Measurements from ENCODE around the gene HCN2.
A peak's percentile ranks its signal among the peaks of the same experiment; 100 is the strongest.
"Not testable (repeated sequence)": the region's sequence is repeated elsewhere in the genome, so short reads cannot be mapped to it uniquely, and the experiment has no call there.

The HCN2 gene

GRCh38 chr19:621191-621590 is 31.5 kb downstream of the HCN2 start:
- not testable (repeated sequence) for FAIRE-seq

GRCh38 chr19:621819-622218 is 32.1 kb downstream of the HCN2 start:
- no peak for FAIRE-seq

GRCh38 chr19:622666-623065 is 33.0 kb downstream of the HCN2 start:
- no peak for FAIRE-seq

- FAIRE-seq: no peak
Measured at GRCh38 chr19:623175-623916, 33.7 kb downstream of the HCN2 start.

- peak; percentile 33 for FAIRE-seq
Measured at GRCh38 chr19:623974-624373, 34.3 kb downstream of the HCN2 start.

- FAIRE-seq: no peak
Measured at GRCh38 chr19:624433-625109, 34.9 kb downstream of the HCN2 start.

GRCh38 chr19:625257-625656 is 35.6 kb downstream of the HCN2 start:
- FAIRE-seq: no peak

GRCh38 chr19:626566-626965 is 36.9 kb downstream of the HCN2 start:
- not testable (repeated sequence) for FAIRE-seq

GRCh38 chr19:628168-628567 is 38.5 kb downstream of the HCN2 start:
- FAIRE-seq: no peak

- FAIRE-seq: not testable (repeated sequence)
Measured at GRCh38 chr19:629515-629914, 39.8 kb downstream of the HCN2 start.

- FAIRE-seq: no peak
Measured at GRCh38 chr19:629961-630714, 40.5 kb downstream of the HCN2 start.

- no peak for FAIRE-seq
Measured at GRCh38 chr19:632579-633067, 42.9 kb downstream of the HCN2 start.

GRCh38 chr19:633068-633785 is 43.5 kb downstream of the HCN2 start, which contains the start of gene POLRMT:
POLRMT (minus strand) TSS chr19:633537; CDS start chr19:633512, 25 bp downstream.
- FAIRE-seq: peak; percentile 86

GRCh38 chr19:633786-634639 is 44.3 kb downstream of the HCN2 start:
- FAIRE-seq: no peak

GRCh38 chr19:634975-635652 is 45.4 kb downstream of the HCN2 start:
- FAIRE-seq: no peak

GRCh38 chr19:638906-639252 is 49.2 kb downstream of the HCN2 start:
- FAIRE-seq: no peak

GRCh38 chr19:639253-640160 is 49.8 kb downstream of the HCN2 start, which contains the start of gene FGF22:
FGF22 (plus strand) TSS chr19:639879; CDS start chr19:639926, 47 bp downstream.
- FAIRE-seq: no peak

- no peak for FAIRE-seq
Measured at GRCh38 chr19:640161-640558, 50.5 kb downstream of the HCN2 start.

- FAIRE-seq: no peak
Measured at GRCh38 chr19:640606-641189, 51.0 kb downstream of the HCN2 start.

- no peak for FAIRE-seq
Measured at GRCh38 chr19:641702-642101, 52.0 kb downstream of the HCN2 start.

Data from endometrium (tissue), 2 donors.